Sigmoid colon (tissue), 7 donors: Measurements from ENCODE around the gene PAM16. TPM values are rescaled to one million over a fixed set of nuclear protein-coding genes. Genes with fewer than 3 reads are reported as not detected.

ENCODE experiments used
- DNase-seq: peaks from one replicate; pipeline ENCODE4 v3.0.0-alpha.2; 2019
- H3K27ac ChIP-seq, 4 donors: fragments of 200-600 bp; sonication (generic); one replicate each; pipeline ENCODE4 v1.5.1; 2016 to 2019; ENCODE audit warnings: mild to moderate bottlenecking in 1 of 4
- H3K27me3 ChIP-seq, 3 donors: fragments of 200-600 bp; sonication (generic); one replicate each; pipeline ENCODE4 v1.5.1; 2019; ENCODE audit warnings: mild to moderate bottlenecking in 1 of 3
- H3K36me3 ChIP-seq, 4 donors: fragments of 200-600 bp; sonication (generic); one replicate each; pipeline ENCODE4 v1.5.1; 2016 to 2019
- H3K4me1 ChIP-seq, 4 donors: fragments of 200-600 bp; sonication (generic); one replicate each; pipeline ENCODE4 v1.5.1; 2017 to 2019
- H3K4me3 ChIP-seq, 4 donors: fragments of 200-600 bp; sonication (generic); one replicate each; pipeline ENCODE4 v1.5.1; 2017 to 2019; ENCODE audit warnings: mild to moderate bottlenecking in 2 of 4, moderate library complexity in 1 of 4
- H3K9me3 ChIP-seq, 4 donors: fragments of 200-600 bp in 3 of 4; sonication (generic) in 3 of 4; one replicate each; pipeline versions ENCODE4 v1.5.1 to v1.6.1; 2013 to 2019
- EP300 ChIP-seq, 4 donors: sonication (generic); formaldehyde crosslinking; IDR thresholded peaks; one replicate each; pipeline ENCODE4 v1.6.1; 2017; ENCODE audit warnings: antibody characterized with exemption in 4 of 4
- POLR2A ChIP-seq, 2 donors: fragments of 450-650 bp; IDR thresholded peaks; one replicate each; pipeline ENCODE4 v1.6.1; 2016; ENCODE audit warnings: antibody characterized with exemption in 2 of 2, mild to moderate bottlenecking in 2 of 2, moderate library complexity in 2 of 2
- POLR2AphosphoS5 ChIP-seq, 4 donors: sonication (generic); formaldehyde crosslinking; IDR thresholded peaks; one replicate each; pipeline ENCODE4 v1.6.1; 2017; ENCODE audit warnings: antibody characterized with exemption in 4 of 4
- WGBS, 2 donors: extraction: QIAGEN DNeasy Blood & Tissue Kit; methylation state at CpG; one replicate each; pipeline ENCODE4 v1.1.7; 2013; 5-methylcytosine and 5-hydroxymethylcytosine counted together
- intact Hi-C: fragments of 100-400 bp; cut with DNase I; formaldehyde crosslinking; loops from one replicate; pipeline ENCODE4 v1.15.1; 2023
- polyA plus RNA-seq, 3 donors: library from polyadenylated mRNA; stranded (reverse); fragments of 200-250 nt; gene quantifications; one replicate each; pipeline ENCODE4 v1.2.3, GENCODE V29; 2013
- total RNA-seq, 4 donors: library from RNA; depleted of rRNA; stranded (reverse); fragments of >200 nt; gene quantifications; one replicate each; pipeline ENCODE4 v1.1.0, GENCODE V29; 2016
- TF ChIP-seq, protein P1 (sequence below), 4 experiments: fragments of 450-650 bp in 3 of 4; fragments of 200-600 bp in 1 of 4; IDR thresholded peaks; one replicate each; pipeline ENCODE4 v1.5.1; 2016 to 2019; ENCODE audit warnings: antibody characterized with exemption in 4 of 4, mild to moderate bottlenecking in 3 of 4, moderate library complexity in 2 of 4
- donor health status: healthy with polysubstance abuse.
- donor health status: Bipolar disorder and iron deficiency.
- donor health status: healthy.

Gene PAM16
- total and polyA plus RNA-seq, 7 donors = 36.0 to 57.0 (median 49.0) TPM

DNA sequence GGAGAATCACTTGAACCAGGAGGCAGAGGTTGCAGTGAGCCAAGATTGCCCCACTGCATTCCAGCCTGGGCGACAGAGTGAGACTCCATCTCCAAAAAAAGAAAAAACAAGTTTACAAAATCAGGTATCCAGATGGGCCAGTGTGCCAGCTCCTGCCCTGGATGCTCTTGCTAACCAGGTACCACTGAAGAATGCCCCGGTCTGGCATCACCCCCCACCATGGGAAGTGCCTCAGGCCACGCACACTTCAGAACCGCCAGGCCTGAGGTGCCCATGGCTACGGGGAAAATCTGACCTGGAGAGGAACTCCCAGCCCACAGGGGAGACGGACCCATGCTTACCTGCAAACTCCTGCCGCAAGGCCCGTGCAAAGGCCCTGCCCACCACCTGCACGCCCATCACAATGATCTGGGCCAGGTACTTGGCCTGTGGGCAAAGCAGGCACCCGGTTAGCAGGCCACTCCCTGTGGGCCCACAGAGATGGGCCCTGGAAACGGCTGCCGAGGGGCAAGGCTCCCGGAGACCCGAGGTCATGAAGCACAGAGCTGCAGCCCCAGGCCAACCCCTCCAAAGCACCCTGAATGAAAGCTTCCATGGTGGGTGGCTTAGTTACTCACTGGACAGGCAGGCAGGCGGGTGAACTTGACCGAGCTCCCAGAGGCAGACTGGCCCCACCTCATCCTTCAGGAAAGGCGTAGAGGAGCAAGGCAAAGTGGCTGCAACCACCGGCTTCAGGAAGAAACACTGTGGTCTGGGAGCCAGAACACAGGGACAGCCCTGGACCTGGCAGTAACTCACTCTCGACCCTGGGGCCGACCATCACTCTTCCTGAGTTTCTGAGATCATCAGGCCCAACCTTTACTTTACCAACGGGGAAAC, 8.0 kb downstream of the PAM16 start:
- TF ChIP-seq EP300 (IDR thresholded peaks at IDR 0.05) (no peak), POLR2A (IDR thresholded peaks at IDR 0.05) (no peak), POLR2AphosphoS5 (IDR thresholded peaks at IDR 0.05) (no peak)
- TF ChIP-seq, protein P1, sequence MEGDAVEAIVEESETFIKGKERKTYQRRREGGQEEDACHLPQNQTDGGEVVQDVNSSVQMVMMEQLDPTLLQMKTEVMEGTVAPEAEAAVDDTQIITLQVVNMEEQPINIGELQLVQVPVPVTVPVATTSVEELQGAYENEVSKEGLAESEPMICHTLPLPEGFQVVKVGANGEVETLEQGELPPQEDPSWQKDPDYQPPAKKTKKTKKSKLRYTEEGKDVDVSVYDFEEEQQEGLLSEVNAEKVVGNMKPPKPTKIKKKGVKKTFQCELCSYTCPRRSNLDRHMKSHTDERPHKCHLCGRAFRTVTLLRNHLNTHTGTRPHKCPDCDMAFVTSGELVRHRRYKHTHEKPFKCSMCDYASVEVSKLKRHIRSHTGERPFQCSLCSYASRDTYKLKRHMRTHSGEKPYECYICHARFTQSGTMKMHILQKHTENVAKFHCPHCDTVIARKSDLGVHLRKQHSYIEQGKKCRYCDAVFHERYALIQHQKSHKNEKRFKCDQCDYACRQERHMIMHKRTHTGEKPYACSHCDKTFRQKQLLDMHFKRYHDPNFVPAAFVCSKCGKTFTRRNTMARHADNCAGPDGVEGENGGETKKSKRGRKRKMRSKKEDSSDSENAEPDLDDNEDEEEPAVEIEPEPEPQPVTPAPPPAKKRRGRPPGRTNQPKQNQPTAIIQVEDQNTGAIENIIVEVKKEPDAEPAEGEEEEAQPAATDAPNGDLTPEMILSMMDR (IDR thresholded peaks at IDR 0.05) = no peak
- peaks cover 0 to 32% (median 18%) of the 10 kb centered on the region in 4 donors for H3K4me1 ChIP-seq
- no peak overlapping the region for H3K27ac ChIP-seq
- no peaks in the 10 kb centered on the region for H3K27me3 ChIP-seq
- 92 to 93% methylated on average over 21 of the region's 21 CpGs for WGBS, 2 donors
- H3K4me3 ChIP-seq = no peak overlapping the region
- intact Hi-C loops = no loop called here
- no peaks in the 10 kb centered on the region for H3K9me3 ChIP-seq
- H3K36me3 ChIP-seq = peaks cover 0 to 25% (median 3%) of the 10 kb centered on the region in 4 donors
- peak; percentile 64 for DNase-seq

DNA sequence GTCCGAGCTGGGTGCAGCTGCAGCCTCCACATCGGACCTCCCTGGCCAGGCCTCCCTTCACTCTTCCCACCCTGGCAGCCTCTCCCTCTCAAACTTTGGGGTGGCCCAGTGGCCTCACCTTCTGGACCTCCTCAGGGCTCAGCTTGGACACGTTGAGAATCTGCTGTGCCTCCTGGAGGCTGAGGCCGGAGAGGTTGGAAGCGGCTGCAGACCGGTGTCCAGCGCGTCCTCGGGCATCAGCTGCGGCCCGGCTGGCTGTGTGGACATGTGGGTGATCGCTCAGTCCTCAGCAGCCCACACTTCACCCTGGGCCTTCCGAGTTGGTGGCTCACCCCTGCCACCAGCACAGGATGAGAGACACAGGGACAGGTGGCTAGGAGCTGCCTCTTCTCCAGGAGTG, 9.9 kb downstream of the PAM16 start:
- no peak for DNase-seq
- Histone ChIP-seq H3K4me1 (peaks cover 0 to 26% (median 17%) of the 10 kb centered on the region in 4 donors), H3K27ac (no peak overlapping the region), H3K27me3 (no peaks in the 10 kb centered on the region), H3K4me3 (no peak overlapping the region), H3K36me3 (peaks cover 0 to 40% (median 14%) of the 10 kb centered on the region in 4 donors), H3K9me3 (no peaks in the 10 kb centered on the region)
- intact Hi-C loops = no loop called here
- WGBS, 2 donors = 94 to 96% methylated on average over 13 of the region's 13 CpGs
- TF ChIP-seq POLR2AphosphoS5 (IDR thresholded peaks at IDR 0.05) = no peak

- 90 to 91% methylated on average over 6 of the region's 6 CpGs for WGBS, 2 donors
- TF ChIP-seq EP300 (IDR thresholded peaks at IDR 0.05) = no peak
- no peak for TF ChIP-seq POLR2AphosphoS5 (IDR thresholded peaks at IDR 0.05)
- TF ChIP-seq POLR2A (IDR thresholded peaks at IDR 0.05) = no peak
- TF ChIP-seq, protein P1 (IDR thresholded peaks at IDR 0.05) = no peak
- no peak overlapping the region for H3K27ac ChIP-seq
- H3K36me3 ChIP-seq = peaks cover 0 to 48% (median 20%) of the 10 kb centered on the region in 4 donors
- H3K4me3 ChIP-seq = no peak overlapping the region
- no peaks in the 10 kb centered on the region for H3K27me3 ChIP-seq
- H3K9me3 ChIP-seq = no peaks in the 10 kb centered on the region
- H3K4me1 ChIP-seq = peaks cover 0 to 26% (median 15%) of the 10 kb centered on the region in 4 donors
- DNase-seq = no peak
- intact Hi-C loops = no loop called here
These were observed 10.7 kb downstream of the PAM16 start for GRCh38 chr16:4340443-4340842.

DNA sequence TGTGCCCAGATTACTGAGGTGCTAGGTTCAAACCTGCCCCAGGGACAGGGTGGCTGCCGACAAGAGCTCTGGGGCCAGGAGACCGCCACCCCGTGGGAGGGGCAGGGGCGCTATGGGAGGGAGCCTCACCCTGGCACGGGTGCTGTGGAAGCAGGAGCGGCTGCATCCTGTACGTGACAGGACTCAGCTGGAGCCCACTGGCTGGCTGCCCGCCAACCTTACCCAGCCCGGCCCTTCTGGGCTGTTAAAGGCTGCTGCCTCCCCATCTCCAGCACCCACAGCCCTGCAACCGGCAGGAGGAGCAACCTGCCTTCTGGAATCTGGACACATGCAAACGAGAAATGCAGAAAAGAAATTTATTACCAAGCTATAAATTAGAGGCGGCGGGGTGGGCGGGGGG, 11.2 kb downstream of the PAM16 start:
- DNase-seq = peak; percentile 83
- Histone ChIP-seq H3K27me3 (no peaks in the 10 kb centered on the region), H3K9me3 (no peaks in the 10 kb centered on the region), H3K36me3 (peaks cover 0 to 54% (median 23%) of the 10 kb centered on the region in 4 donors), H3K4me3 (no peak overlapping the region), H3K4me1 (peaks cover 0 to 22% (median 15%) of the 10 kb centered on the region in 4 donors), H3K27ac (peak overlapping the region in 2 of 4 donors; percentile 4 to 20)
- intact Hi-C loops = no loop called here
- 60 to 61% methylated on average over 14 of the region's 14 CpGs for WGBS, 2 donors
- TF ChIP-seq POLR2A (IDR thresholded peaks at IDR 0.05) = no peak

GRCh38 chr16:4339455-4339854, 11.7 kb downstream of the PAM16 start:
- TF ChIP-seq POLR2AphosphoS5 (IDR thresholded peaks at IDR 0.05) = no peak
- no peak for TF ChIP-seq POLR2A (IDR thresholded peaks at IDR 0.05)
- TF ChIP-seq EP300 (IDR thresholded peaks at IDR 0.05) = no peak
- TF ChIP-seq, protein P1 (IDR thresholded peaks at IDR 0.05) = no peak
- no peaks in the 10 kb centered on the region for H3K27me3 ChIP-seq
- peaks cover 0 to 58% (median 25%) of the 10 kb centered on the region in 4 donors for H3K36me3 ChIP-seq
- H3K4me1 ChIP-seq = peaks cover 0 to 21% (median 15%) of the 10 kb centered on the region in 4 donors
- no peaks in the 10 kb centered on the region for H3K9me3 ChIP-seq
- H3K4me3 ChIP-seq = no peak overlapping the region
- 73 to 77% methylated on average over 10 of the region's 10 CpGs for WGBS, 2 donors
- H3K27ac ChIP-seq = peak overlapping the region in 2 of 4 donors; percentile 4 to 20
- no peak for DNase-seq
- intact Hi-C loops = no loop called here
